Fibroblast of gingiva (primary cell): ENCODE measurements around the gene KCTD7.
"Not testable (repeated sequence)": the region's sequence is repeated elsewhere in the genome, so short reads cannot be mapped to it uniquely, and the experiment has no call there.

ENCODE experiments used
- DNase-seq: peaks from one replicate; pipeline ENCODE4 v3.0.0-alpha.2; 2011; ENCODE audit warnings: low read depth

Gene KCTD7

GRCh38 chr7:66682350-66683093, 53.8 kb downstream of the KCTD7 start:
- DNase-seq = peak; percentile 40

- DNase-seq = peak; percentile 35
Measured at GRCh38 chr7:66683094-66683769, 54.6 kb downstream of the KCTD7 start.

GRCh38 chr7:66683770-66684123, 55.1 kb downstream of the KCTD7 start:
- DNase-seq = no peak

- DNase-seq = not testable (repeated sequence)
Measured at GRCh38 chr7:66685663-66686062, 57.0 kb downstream of the KCTD7 start.

GRCh38 chr7:66687186-66687585, 58.5 kb downstream of the KCTD7 start:
- DNase-seq = no peak

GRCh38 chr7:66687672-66688071, 59.0 kb downstream of the KCTD7 start:
- not testable (repeated sequence) for DNase-seq

- DNase-seq = no peak
Measured at GRCh38 chr7:66689081-66689480, 60.4 kb downstream of the KCTD7 start.

GRCh38 chr7:66693331-66693730, 64.7 kb downstream of the KCTD7 start:
- DNase-seq = no peak
